ENCODE results near the gene PRDX3. TPM values are rescaled to one million over a fixed set of nuclear protein-coding genes. Genes with fewer than 3 reads are reported as not detected.

Gene PRDX3
- total RNA-seq, 4 donors from 2014 or later = 140 to 289 (median 164) TPM

- TF ChIP-seq POLR2AphosphoS5 (IDR thresholded peaks at IDR 0.05) (no peak), POLR2A (IDR thresholded peaks at IDR 0.05) (no peak), CTCF (IDR thresholded peaks at IDR 0.05) (no peak), EP300 (IDR thresholded peaks at IDR 0.05) (no peak)
- 12 to 33% methylated on average over 5 to 8 of the region's 21 CpGs for WGBS, 2 donors (ENCODE audit: low coverage in 1 of 2)
- peak overlapping the region; percentile 67 to 85 for H3K4me3 ChIP-seq
- ATAC-seq = no peak
- no peaks in the 10 kb centered on the region for H3K9me3 ChIP-seq
- peak overlapping the region; percentile 90 to 99 (median 94) for H3K27ac ChIP-seq
- peaks cover 0 to 43% of the 10 kb centered on the region in 2 donors for H3K36me3 ChIP-seq
- H3K27me3 ChIP-seq = no peaks in the 10 kb centered on the region
- peaks cover 0 to 51% (median 6%) of the 10 kb centered on the region in 3 donors for H3K4me1 ChIP-seq
These were observed 772 bp downstream of the PRDX3 start for GRCh38 chr10:119177708-119178371.

GRCh38 chr10:119176166-119176565 is 2.4 kb downstream of the PRDX3 start:
- no peaks in the 10 kb centered on the region for H3K27me3 ChIP-seq
- ATAC-seq = no peak
- TF ChIP-seq CTCF (IDR thresholded peaks at IDR 0.05) = no peak
- TF ChIP-seq POLR2A (IDR thresholded peaks at IDR 0.05) = no peak
- no peak for TF ChIP-seq EP300 (IDR thresholded peaks at IDR 0.05)
- no peak for TF ChIP-seq POLR2AphosphoS5 (IDR thresholded peaks at IDR 0.05)
- H3K4me3 ChIP-seq = no peak overlapping the region
- H3K36me3 ChIP-seq = peaks cover 0 to 60% of the 10 kb centered on the region in 2 donors
- peak overlapping the region in 3 of 4 donors; percentile 53 to 94 (median 58) for H3K27ac ChIP-seq
- peaks cover 0 to 51% (median 6%) of the 10 kb centered on the region in 3 donors for H3K4me1 ChIP-seq
- no peaks in the 10 kb centered on the region for H3K9me3 ChIP-seq
- 79 to 90% methylated on average over 4 to 6 of the region's 6 CpGs for WGBS, 2 donors (ENCODE audit: low coverage in 1 of 2)

DNA sequence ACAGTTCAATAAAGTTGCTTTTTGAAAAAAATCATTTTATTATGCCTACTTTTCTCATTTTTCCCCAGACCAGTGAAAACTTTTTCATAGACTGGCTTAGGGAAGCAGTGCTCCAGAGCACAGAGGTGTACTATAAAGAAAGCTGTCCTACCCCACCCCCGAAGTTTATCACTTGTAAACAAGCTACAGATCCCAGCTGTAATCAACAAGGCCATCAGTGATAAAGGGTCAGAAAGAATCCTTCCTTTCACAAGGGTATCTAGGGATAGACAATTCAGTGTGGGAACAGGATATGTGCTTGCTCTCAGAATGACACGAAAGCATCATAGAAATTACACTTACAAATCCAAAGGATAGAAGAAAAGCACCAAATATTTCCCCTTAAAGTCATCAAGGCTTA is 4.5 kb downstream of the PRDX3 start:
- H3K27ac ChIP-seq = no peak overlapping the region
- H3K36me3 ChIP-seq = peaks cover 0 to 80% of the 10 kb centered on the region in 2 donors
- ATAC-seq = no peak

GRCh38 chr10:119167041-119167440 is 11.6 kb downstream of the PRDX3 start:
- Histone ChIP-seq H3K36me3 (peaks cover 0 to 54% of the 10 kb centered on the region in 2 donors), H3K9me3 (no peaks in the 10 kb centered on the region), H3K4me3 (no peak overlapping the region), H3K27me3 (no peaks in the 10 kb centered on the region), H3K27ac (peak overlapping the region in 3 of 4 donors; percentile 87 to 94 (median 90)), H3K4me1 (peaks cover 0 to 29% (median 10%) of the 10 kb centered on the region in 3 donors)
- 76% methylated on average over 7 to 8 of the region's 8 CpGs for WGBS, 2 donors (ENCODE audit: low coverage in 1 of 2)
- no peak for ATAC-seq
- TF ChIP-seq POLR2A (IDR thresholded peaks at IDR 0.05) (no peak), POLR2AphosphoS5 (IDR thresholded peaks at IDR 0.05) (no peak), EP300 (IDR thresholded peaks at IDR 0.05) (no peak), CTCF (IDR thresholded peaks at IDR 0.05) (no peak)

More for the DNA sequence above, 4.5 kb downstream of the PRDX3 start:
- no peak for TF ChIP-seq POLR2A (IDR thresholded peaks at IDR 0.05)
- Histone ChIP-seq H3K4me3 (no peak overlapping the region), H3K27me3 (no peaks in the 10 kb centered on the region), H3K4me1 (peaks cover 0 to 46% (median 6%) of the 10 kb centered on the region in 3 donors), H3K9me3 (no peaks in the 10 kb centered on the region)
- 64 to 69% methylated on average over 2 of the region's 2 CpGs for WGBS, 2 donors (ENCODE audit: low coverage in 1 of 2)

GRCh38 chr10:119166564-119166963 is 12.0 kb downstream of the PRDX3 start:
- H3K27ac ChIP-seq = peak overlapping the region; percentile 74 to 94 (median 88)

DNA sequence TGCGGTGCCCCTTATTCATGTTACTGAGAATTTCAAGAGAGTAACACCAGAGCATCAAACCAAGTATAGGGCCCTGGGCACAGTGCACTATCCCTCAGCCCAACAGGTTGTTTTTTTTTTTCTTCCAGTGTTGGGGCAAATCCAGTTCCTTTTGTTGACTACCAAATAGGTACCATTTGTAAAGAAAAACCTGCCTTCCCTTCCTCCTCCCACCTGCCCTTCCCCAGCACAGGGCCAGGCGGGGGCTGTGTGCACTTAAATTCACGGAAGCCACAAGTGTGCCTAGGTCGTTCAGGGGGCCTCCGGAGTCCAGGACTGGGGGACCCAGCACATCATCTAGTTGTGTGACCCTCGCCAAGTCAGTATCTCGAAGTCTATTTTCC is 12.5 kb downstream of the PRDX3 start:
- Histone ChIP-seq H3K9me3 (no peaks in the 10 kb centered on the region), H3K27ac (peak overlapping the region; percentile 74 to 94 (median 88)), H3K4me1 (peaks cover 0 to 36% (median 10%) of the 10 kb centered on the region in 3 donors), H3K27me3 (no peaks in the 10 kb centered on the region), H3K36me3 (peaks cover 0 to 49% of the 10 kb centered on the region in 2 donors), H3K4me3 (peak overlapping the region; percentile 45 to 74)
- TF ChIP-seq EP300 (IDR thresholded peaks at IDR 0.05) (no peak), POLR2AphosphoS5 (IDR thresholded peaks at IDR 0.05) (no peak), CTCF (IDR thresholded peaks at IDR 0.05) (no peak), POLR2A (IDR thresholded peaks at IDR 0.05) (no peak)
- ATAC-seq = no peak
- 72 to 100% methylated on average over 2 to 3 of the region's 7 CpGs for WGBS, 2 donors (ENCODE audit: low coverage in 1 of 2)

More at GRCh38 chr10:119166564-119166963, 12.0 kb downstream of the PRDX3 start:
- Histone ChIP-seq H3K36me3 (peaks cover 0 to 49% of the 10 kb centered on the region in 2 donors), H3K4me3 (no peak overlapping the region), H3K9me3 (no peaks in the 10 kb centered on the region), H3K4me1 (peaks cover 0 to 33% (median 10%) of the 10 kb centered on the region in 3 donors), H3K27me3 (no peaks in the 10 kb centered on the region)
- TF ChIP-seq POLR2AphosphoS5 (IDR thresholded peaks at IDR 0.05) = no peak
- ATAC-seq = no peak
- WGBS, 2 donors (ENCODE audit: low coverage in 1 of 2) = 66 to 96% methylated on average over 5 to 8 of the region's 8 CpGs
